H9 (cell line): Measurements from ENCODE around the gene DCUN1D2. TPM values are rescaled to one million over a fixed set of nuclear protein-coding genes. Genes with fewer than 3 reads are reported as not detected.

ENCODE experiments used
- DNase-seq: peaks from one replicate; pipeline ENCODE4 v3.0.0-alpha.2; 2017
- H2AFZ ChIP-seq: one replicate; pipeline ENCODE4 v1.6.1; 2013; ENCODE audit warnings: mild to moderate bottlenecking, low read length, control low read depth, moderate library complexity
- H2AK5ac ChIP-seq: 2 replicates; pipeline ENCODE4 v1.6.1; 2013; ENCODE audit warnings: low read length, control low read depth, mixed read lengths; ENCODE audit not compliant: insufficient read length
- H2BK120ac ChIP-seq: one replicate; pipeline ENCODE4 v1.6.1; 2013; ENCODE audit warnings: low read depth, mild to moderate bottlenecking, low read length, control low read depth, inconsistent platforms; ENCODE audit not compliant: poor library complexity, severe bottlenecking
- H2BK12ac ChIP-seq: 2 replicates; pipeline ENCODE4 v1.6.1; 2013; ENCODE audit warnings: low read length, control low read depth, mixed read lengths, low read depth; ENCODE audit not compliant: insufficient read length
- H2BK15ac ChIP-seq: 2 replicates; pipeline ENCODE4 v1.6.1; 2013; ENCODE audit warnings: low read depth, low read length, control low read depth
- H2BK20ac ChIP-seq: one replicate; pipeline ENCODE4 v1.6.1; 2013; ENCODE audit warnings: low read depth, mild to moderate bottlenecking, low read length, control low read depth, inconsistent platforms; ENCODE audit not compliant: poor library complexity, severe bottlenecking
- H2BK5ac ChIP-seq: 2 replicates; pipeline ENCODE4 v1.6.1; 2013; ENCODE audit warnings: low read length, control low read depth, mixed read lengths; ENCODE audit not compliant: insufficient read length
- H3K14ac ChIP-seq: 2 replicates; pipeline ENCODE4 v1.6.1; 2013; ENCODE audit warnings: low read length, control low read depth; ENCODE audit not compliant: insufficient read depth
- H3K18ac ChIP-seq: 2 replicates; pipeline ENCODE4 v1.6.1; 2013; ENCODE audit warnings: low read depth, mild to moderate bottlenecking, mixed read lengths, low read length, control low read depth; ENCODE audit not compliant: insufficient read length
- H3K23ac ChIP-seq: 2 replicates; pipeline ENCODE4 v1.6.1; 2013; ENCODE audit warnings: low read length, control low read depth, mixed read lengths, low read depth; ENCODE audit not compliant: insufficient read length
- H3K23me2 ChIP-seq: 2 replicates; pipeline ENCODE4 v1.6.1; 2013; ENCODE audit warnings: low read depth, mild to moderate bottlenecking, mixed read lengths, low read length, control low read depth; ENCODE audit not compliant: insufficient read length, poor library complexity, severe bottlenecking
- H3K27ac ChIP-seq: 2 replicates; pipeline ENCODE4 v1.5.1; 2013; ENCODE audit warnings: low read length, control low read depth, mixed read lengths, low read depth; ENCODE audit not compliant: insufficient read length
- H3K27me3 ChIP-seq: 2 replicates; pipeline ENCODE4 v1.6.1; 2013; ENCODE audit warnings: low read length, control low read depth, inconsistent platforms; ENCODE audit not compliant: insufficient read depth
- H3K4ac ChIP-seq: 2 replicates; pipeline ENCODE4 v1.6.1; 2013; ENCODE audit warnings: low read depth, mild to moderate bottlenecking, control low read depth, inconsistent platforms, low read length, moderate library complexity
- H3K4me1 ChIP-seq: 2 replicates; pipeline ENCODE4 v1.6.1; 2013; ENCODE audit warnings: low read length, control low read depth, inconsistent platforms; ENCODE audit not compliant: insufficient read depth
- H3K4me2 ChIP-seq: 2 replicates; pipeline ENCODE4 v1.6.1; 2013; ENCODE audit warnings: low read length, control low read depth, mixed read lengths; ENCODE audit not compliant: insufficient read length, insufficient read depth
- H3K56ac ChIP-seq: 2 replicates; pipeline ENCODE4 v1.6.1; 2013; ENCODE audit warnings: low read depth, mild to moderate bottlenecking, mixed read lengths, low read length, control low read depth; ENCODE audit not compliant: insufficient read length
- H3K79me1 ChIP-seq: 2 replicates; pipeline ENCODE4 v1.6.1; 2013; ENCODE audit warnings: low read depth, mild to moderate bottlenecking, moderate library complexity, low read length, control low read depth, inconsistent platforms; ENCODE audit not compliant: insufficient read depth, poor library complexity, severe bottlenecking
- H3K79me2 ChIP-seq: 2 replicates; pipeline ENCODE4 v1.6.1; 2013; ENCODE audit warnings: low read length, control low read depth, inconsistent platforms; ENCODE audit not compliant: insufficient read depth
- H3K9ac ChIP-seq: 2 replicates; pipeline ENCODE4 v1.6.1; 2013; ENCODE audit warnings: low read length, control low read depth, mixed read lengths; ENCODE audit not compliant: insufficient read length; ENCODE audit errors: extremely low read depth
- H3K9me3 ChIP-seq: one replicate; pipeline ENCODE4 v1.6.1; 2013; ENCODE audit warnings: low read depth, low read length, inconsistent platforms; ENCODE audit not compliant: control insufficient read depth
- H3T11ph ChIP-seq: one replicate; pipeline ENCODE4 v1.6.1; 2013; ENCODE audit warnings: mild to moderate bottlenecking, low read length, control low read depth, inconsistent platforms
- H4K20me1 ChIP-seq: one replicate; pipeline ENCODE4 v1.6.1; 2013; ENCODE audit not compliant: control insufficient read depth, insufficient read length, insufficient read depth
- H4K5ac ChIP-seq: 2 replicates; pipeline ENCODE4 v1.6.1; 2013; ENCODE audit warnings: low read depth, mild to moderate bottlenecking, mixed read lengths, low read length, control low read depth; ENCODE audit not compliant: insufficient read length
- H4K8ac ChIP-seq: replicated peaks from 2 replicates; pipeline ENCODE4 v1.6.1; 2013; ENCODE audit warnings: low read length, control low read depth, mixed read lengths, low read depth; ENCODE audit not compliant: insufficient read length
- H4K91ac ChIP-seq: 2 replicates; pipeline ENCODE4 v1.6.1; 2013; ENCODE audit warnings: low read depth, mild to moderate bottlenecking, moderate library complexity, mixed read lengths, low read length, control low read depth; ENCODE audit not compliant: insufficient read length
- H3K27ac Mint-ChIP-seq, 3 experiments: 2 replicates in 2 of 3; 3 replicates in 1 of 3; pipeline ENCODE4 v1.8.0; 2020 to 2021; ENCODE audit warnings: mixed read lengths in 3 of 3, mild to moderate bottlenecking in 1 of 3, moderate library complexity in 1 of 3
- H3K27me3 Mint-ChIP-seq: 2 replicates; pipeline ENCODE4 v1.8.0; 2021; ENCODE audit warnings: low read depth, mild to moderate bottlenecking, moderate library complexity, mixed read lengths
- H3K36me3 Mint-ChIP-seq, 3 experiments: 2 replicates in 2 of 3; 3 replicates in 1 of 3; pipeline ENCODE4 v1.8.0; 2020 to 2021; ENCODE audit warnings: low read depth in 3 of 3, mixed read lengths in 3 of 3; ENCODE audit not compliant: insufficient read depth in 1 of 3
- H3K4me1 Mint-ChIP-seq, 2 experiments: 2 replicates each; pipeline ENCODE4 v1.8.0; 2020; ENCODE audit warnings: mixed read lengths in 2 of 2
- H3K4me3 Mint-ChIP-seq, 2 experiments: 2 replicates in 1 of 2; 3 replicates in 1 of 2; pipeline ENCODE4 v1.8.0; 2020 to 2021; ENCODE audit warnings: mild to moderate bottlenecking in 2 of 2, mixed read lengths in 2 of 2, moderate library complexity in 1 of 2
- H3K9me3 Mint-ChIP-seq, 2 experiments: 2 replicates in 1 of 2; 3 replicates in 1 of 2; pipeline ENCODE4 v1.8.0; 2020; ENCODE audit warnings: mild to moderate bottlenecking in 2 of 2, mixed read lengths in 2 of 2, moderate library complexity in 1 of 2
- WGBS: extraction: QIAGEN DNeasy Blood & Tissue Kit; methylation state at CpG from one replicate; pipeline ENCODE4 v1.1.7; 2013; ENCODE audit warnings: missing lambda C conversion rate, low lambda C conversion rate, mixed read lengths; ENCODE audit not compliant: insufficient read length; ENCODE audit errors: extremely low coverage; 5-methylcytosine and 5-hydroxymethylcytosine counted together
- total RNA-seq: library from RNA; stranded (reverse); gene quantifications from 2 replicates; pipeline ENCODE4 v1.2.1, GENCODE V29; 2021
- TF ChIP-seq, protein P1 (sequence below): fragments of 200-600 bp; sonication (generic); conservative IDR thresholded peaks from 3 replicates; pipeline ENCODE4 v1.8.0; 2021; ENCODE audit warnings: antibody characterized with exemption, mild to moderate bottlenecking

Gene DCUN1D2
- total RNA-seq, 1 experiment from 2014 or later: 36.8 TPM

DNA sequence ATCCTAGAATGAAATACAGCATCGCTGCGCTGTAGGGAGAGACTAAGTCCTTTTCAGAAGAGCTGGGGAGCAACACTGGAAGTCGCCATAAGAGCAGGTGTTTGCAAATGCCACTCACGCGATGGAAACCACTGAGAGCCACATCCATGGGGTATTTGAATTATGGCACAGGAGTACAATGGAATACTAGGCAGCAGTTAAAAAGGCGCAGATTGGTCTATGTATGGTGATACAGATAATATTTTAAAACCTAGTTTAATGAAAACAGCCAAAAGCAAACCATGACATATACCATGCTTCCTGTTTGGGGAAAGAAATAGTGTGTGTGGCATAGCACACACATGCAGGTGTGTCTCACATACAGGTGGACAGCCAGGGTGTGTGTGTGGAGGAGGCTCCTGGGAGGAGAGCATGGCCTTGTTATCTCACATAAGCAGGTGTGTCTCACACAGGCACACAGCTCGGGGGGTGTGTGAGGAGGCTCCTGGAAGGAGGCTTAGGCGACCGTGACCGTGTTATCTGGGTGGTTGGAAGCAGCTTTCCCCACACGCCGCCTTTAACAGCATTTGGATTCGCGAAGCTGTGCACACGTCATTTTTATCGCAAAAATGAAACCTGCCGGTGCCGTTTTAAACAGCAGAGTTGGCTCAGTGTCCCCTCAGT lies 70.8 kb downstream of the DCUN1D2 start:
- H3K23ac ChIP-seq: no peak overlapping the region
- no peaks in the 10 kb centered on the region for H4K20me1 ChIP-seq
- no peak overlapping the region for H3K4me2 ChIP-seq
- Mint-ChIP-seq H3K4me1 (0 out of 4 replicates have a peak, but pooled peaks cover 0 to 7% of the 10 kb centered on the region in 2 experiments), H3K4me3 (no peak overlapping the region), H3K27me3 (peaks cover 2% of the 10 kb centered on the region), H3K9me3 (no peaks in the 10 kb centered on the region), H3K36me3 (no peaks in the 10 kb centered on the region; a peak in 1 of 7 replicates), H3K27ac (peak overlapping the region in 1 of 3 experiments; percentile 28; a peak in 1 of 7 replicates)
- no peak overlapping the region for H2BK5ac ChIP-seq
- no peak overlapping the region for H2BK15ac ChIP-seq
- no peak overlapping the region for H3K14ac ChIP-seq
- no peaks in the 10 kb centered on the region for H3K23me2 ChIP-seq
- no peaks in the 10 kb centered on the region for H3K9me3 ChIP-seq
- no peak overlapping the region for H3K9ac ChIP-seq
- H4K8ac ChIP-seq: no peak overlapping the region
- DNase-seq: no peak
- no peak overlapping the region for H2AK5ac ChIP-seq
- H3K4me1 ChIP-seq: no peaks in the 10 kb centered on the region
- no CpG with 5 or more reads among the region's 18 CpGs for WGBS
- H4K5ac ChIP-seq: no peak overlapping the region
- H3K27me3 ChIP-seq: no peaks in the 10 kb centered on the region
- no peak overlapping the region for H3K4ac ChIP-seq
- no peak overlapping the region for H3K56ac ChIP-seq
- no peak overlapping the region for H2AFZ ChIP-seq
- no peak overlapping the region for H3K27ac ChIP-seq
- H4K91ac ChIP-seq: no peak overlapping the region
- TF ChIP-seq, protein P1, sequence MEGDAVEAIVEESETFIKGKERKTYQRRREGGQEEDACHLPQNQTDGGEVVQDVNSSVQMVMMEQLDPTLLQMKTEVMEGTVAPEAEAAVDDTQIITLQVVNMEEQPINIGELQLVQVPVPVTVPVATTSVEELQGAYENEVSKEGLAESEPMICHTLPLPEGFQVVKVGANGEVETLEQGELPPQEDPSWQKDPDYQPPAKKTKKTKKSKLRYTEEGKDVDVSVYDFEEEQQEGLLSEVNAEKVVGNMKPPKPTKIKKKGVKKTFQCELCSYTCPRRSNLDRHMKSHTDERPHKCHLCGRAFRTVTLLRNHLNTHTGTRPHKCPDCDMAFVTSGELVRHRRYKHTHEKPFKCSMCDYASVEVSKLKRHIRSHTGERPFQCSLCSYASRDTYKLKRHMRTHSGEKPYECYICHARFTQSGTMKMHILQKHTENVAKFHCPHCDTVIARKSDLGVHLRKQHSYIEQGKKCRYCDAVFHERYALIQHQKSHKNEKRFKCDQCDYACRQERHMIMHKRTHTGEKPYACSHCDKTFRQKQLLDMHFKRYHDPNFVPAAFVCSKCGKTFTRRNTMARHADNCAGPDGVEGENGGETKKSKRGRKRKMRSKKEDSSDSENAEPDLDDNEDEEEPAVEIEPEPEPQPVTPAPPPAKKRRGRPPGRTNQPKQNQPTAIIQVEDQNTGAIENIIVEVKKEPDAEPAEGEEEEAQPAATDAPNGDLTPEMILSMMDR: no peak
- H2BK120ac ChIP-seq: no peak overlapping the region
- H2BK20ac ChIP-seq: no peak overlapping the region
- H3K18ac ChIP-seq: no peak overlapping the region
- H2BK12ac ChIP-seq: no peak overlapping the region
- H3K79me2 ChIP-seq: no peaks in the 10 kb centered on the region
- no peaks in the 10 kb centered on the region for H3K79me1 ChIP-seq
- no peak overlapping the region for H3T11ph ChIP-seq
